Neutrophil (primary cell): ENCODE measurements around the gene SHISA3.

ENCODE experiments used
- H3K27ac ChIP-seq: fragments of 200-600 bp; sonication (generic); 2 replicates; pipeline ENCODE4 v1.5.1; 2016; ENCODE audit warnings: mild to moderate bottlenecking, moderate library complexity
- H3K27me3 ChIP-seq: fragments of 200-600 bp; sonication (generic); 2 replicates; pipeline ENCODE4 v1.6.0; 2016; ENCODE audit warnings: mild to moderate bottlenecking
- H3K36me3 ChIP-seq: fragments of 200-600 bp; sonication (generic); 2 replicates; pipeline ENCODE4 v1.5.1; 2017
- H3K4me1 ChIP-seq, 2 experiments: fragments of 200-600 bp in 1 of 2; sonication (generic) in 1 of 2; 1 replicate in 1 of 2; 2 replicates in 1 of 2; pipeline versions ENCODE4 v1.5.1 to v1.6.1; 2013 to 2016; ENCODE audit warnings: low read depth in 1 of 2, low read length in 1 of 2, mild to moderate bottlenecking in 1 of 2, moderate library complexity in 1 of 2; ENCODE audit not compliant: control insufficient read depth in 1 of 2, insufficient read depth in 1 of 2
- H3K4me3 ChIP-seq, 2 experiments: fragments of 200-600 bp in 1 of 2; sonication (generic) in 1 of 2; 1 replicate in 1 of 2; 2 replicates in 1 of 2; pipeline ENCODE4 v1.5.1; 2013 to 2016; ENCODE audit warnings: low read depth in 1 of 2, low read length in 1 of 2, mild to moderate bottlenecking in 1 of 2, moderate library complexity in 1 of 2
- H3K9me3 ChIP-seq: fragments of 200-600 bp; sonication (generic); 2 replicates; pipeline ENCODE4 v1.5.1; 2016
- CTCF ChIP-seq: fragments of 200-600 bp; sonication (generic); IDR thresholded peaks from 2 replicates; pipeline ENCODE4 v1.5.1; 2016; ENCODE audit warnings: antibody characterized with exemption

The SHISA3 gene

GRCh38 chr4:42398871-42399331 lies 1.6 kb downstream of the SHISA3 start:
- no peaks in the 10 kb centered on the region for H3K36me3 ChIP-seq
- TF ChIP-seq CTCF: no peak
- H3K4me3 ChIP-seq: no peak overlapping the region
- peaks cover 23 to 25% of the 10 kb centered on the region in 2 experiments for H3K4me1 ChIP-seq
- H3K27ac ChIP-seq: no peak overlapping the region
- H3K27me3 ChIP-seq: peaks cover 98% of the 10 kb centered on the region
- H3K9me3 ChIP-seq: no peaks in the 10 kb centered on the region

- peaks cover 23 to 25% of the 10 kb centered on the region in 2 experiments for H3K4me1 ChIP-seq
- H3K4me3 ChIP-seq: no peak overlapping the region
- H3K36me3 ChIP-seq: no peaks in the 10 kb centered on the region
- TF ChIP-seq CTCF: no peak
- no peak overlapping the region for H3K27ac ChIP-seq
- H3K27me3 ChIP-seq: peaks cover 93% of the 10 kb centered on the region
- no peaks in the 10 kb centered on the region for H3K9me3 ChIP-seq
Observed at GRCh38 chr4:42399393-42399792, 2.1 kb downstream of the SHISA3 start.

- H3K4me3 ChIP-seq: no peak overlapping the region
- no peaks in the 10 kb centered on the region for H3K9me3 ChIP-seq
- peaks cover 23 to 25% of the 10 kb centered on the region in 2 experiments for H3K4me1 ChIP-seq
- peaks cover 9% of the 10 kb centered on the region for H3K36me3 ChIP-seq
- no peak for TF ChIP-seq CTCF
- H3K27me3 ChIP-seq: peaks cover 75% of the 10 kb centered on the region
- H3K27ac ChIP-seq: no peak overlapping the region
Observed at GRCh38 chr4:42401171-42401570, 3.9 kb downstream of the SHISA3 start.

GRCh38 chr4:42404001-42404400 lies 6.7 kb downstream of the SHISA3 start:
- Histone ChIP-seq H3K4me3 (no peak overlapping the region), H3K27ac (no peak overlapping the region), H3K9me3 (no peaks in the 10 kb centered on the region), H3K36me3 (peaks cover 15% of the 10 kb centered on the region), H3K4me1 (no peaks in the 10 kb centered on the region), H3K27me3 (peaks cover 47% of the 10 kb centered on the region)
- TF ChIP-seq CTCF: no peak

- TF ChIP-seq CTCF: no peak
- no peaks in the 10 kb centered on the region for H3K4me1 ChIP-seq
- H3K27ac ChIP-seq: no peak overlapping the region
- no peaks in the 10 kb centered on the region for H3K27me3 ChIP-seq
- no peaks in the 10 kb centered on the region for H3K9me3 ChIP-seq
- H3K4me3 ChIP-seq: no peak overlapping the region
- peaks cover 61% of the 10 kb centered on the region for H3K36me3 ChIP-seq
Observed at GRCh38 chr4:42410446-42410845, 13.2 kb downstream of the SHISA3 start.

GRCh38 chr4:42411803-42412202 lies 14.5 kb downstream of the SHISA3 start:
- Histone ChIP-seq H3K9me3 (no peaks in the 10 kb centered on the region), H3K4me1 (no peaks in the 10 kb centered on the region), H3K27ac (no peak overlapping the region), H3K27me3 (no peaks in the 10 kb centered on the region), H3K36me3 (peaks cover 52% of the 10 kb centered on the region), H3K4me3 (no peak overlapping the region)
- TF ChIP-seq CTCF: no peak
